ENCODE data around the gene DUSP2.
"Not testable (repeated sequence)": the region's sequence is repeated elsewhere in the genome, so short reads cannot be mapped to it uniquely, and the experiment has no call there.

DUSP2 gene

DNA sequence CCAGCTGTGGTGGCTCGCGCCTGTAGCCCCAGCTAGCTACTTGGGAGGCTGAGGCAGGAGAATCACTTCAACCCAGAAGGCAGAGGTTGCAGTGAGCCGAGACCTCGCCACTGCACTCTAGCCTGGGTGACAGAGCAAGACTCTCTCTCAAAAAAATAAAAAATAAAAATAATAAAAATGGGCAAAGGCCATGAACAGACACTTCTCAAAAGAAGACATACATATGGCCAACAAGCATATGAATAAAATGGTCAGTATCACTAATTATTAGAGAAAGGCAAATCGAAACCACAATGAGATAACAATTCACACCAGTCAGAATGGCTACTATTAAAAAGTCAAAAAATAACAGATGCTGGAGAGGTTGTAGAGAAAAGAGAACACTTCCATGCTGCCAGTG lies 15.1 kb upstream of the DUSP2 start:
- DNase-seq, result not testable (repeated sequence)

DNA sequence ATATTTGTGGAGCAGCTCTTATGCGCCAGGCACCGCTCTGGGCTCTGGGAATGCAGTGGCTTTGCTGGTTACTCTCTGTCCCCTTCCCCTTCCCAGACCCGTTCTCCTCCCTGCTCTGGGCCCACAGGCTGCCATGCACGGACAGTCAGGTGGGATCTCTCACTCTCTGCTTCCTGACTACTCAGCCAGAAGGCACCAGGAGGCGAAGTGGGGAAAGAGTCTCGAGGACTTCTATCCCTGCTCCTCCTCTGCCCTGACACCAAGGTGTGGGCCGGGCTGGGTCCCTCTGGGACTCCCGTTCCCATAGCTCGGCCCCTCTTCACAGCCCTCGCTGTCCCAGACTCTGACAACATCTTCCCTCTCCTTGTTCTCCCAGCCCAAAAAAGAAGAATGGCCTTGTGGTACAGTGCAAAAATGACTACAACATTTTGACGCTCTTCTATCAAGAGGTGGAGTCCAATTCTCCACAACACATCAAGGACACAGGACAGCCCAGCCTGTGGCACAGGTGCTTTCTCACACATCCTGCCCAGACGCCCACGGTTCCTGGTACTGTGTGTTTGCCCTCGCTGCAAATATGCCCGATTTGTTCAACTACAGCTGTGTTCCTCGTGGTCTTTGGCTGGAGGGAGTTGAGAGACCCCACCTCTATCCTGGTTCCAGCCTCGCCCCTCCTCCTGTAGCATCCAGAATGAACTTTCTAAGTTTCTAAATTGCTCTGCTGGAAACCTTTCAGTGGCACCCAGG lies 14.0 kb upstream of the DUSP2 start:
- no peak for DNase-seq

DNA sequence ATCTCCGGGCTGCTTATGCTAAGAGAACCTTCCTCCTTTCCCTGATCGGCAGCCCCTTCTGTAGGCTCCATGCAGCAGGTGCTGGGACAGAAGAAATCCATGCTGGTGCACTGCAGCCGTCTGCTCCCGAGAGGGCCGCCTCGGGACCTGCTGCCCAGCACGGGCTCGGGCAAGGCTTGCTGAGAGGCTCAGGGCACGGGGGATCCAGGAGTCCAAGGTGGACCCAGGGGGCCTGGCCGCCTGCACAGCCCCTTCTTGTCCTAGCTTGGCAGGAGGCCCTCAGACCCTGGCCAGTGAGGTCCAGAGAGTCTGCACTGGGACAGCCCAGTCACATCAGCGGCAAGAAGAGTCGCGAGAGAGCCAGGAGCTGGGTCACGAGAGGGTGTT lies 13.3 kb upstream of the DUSP2 start:
- no peak for DNase-seq

DNA sequence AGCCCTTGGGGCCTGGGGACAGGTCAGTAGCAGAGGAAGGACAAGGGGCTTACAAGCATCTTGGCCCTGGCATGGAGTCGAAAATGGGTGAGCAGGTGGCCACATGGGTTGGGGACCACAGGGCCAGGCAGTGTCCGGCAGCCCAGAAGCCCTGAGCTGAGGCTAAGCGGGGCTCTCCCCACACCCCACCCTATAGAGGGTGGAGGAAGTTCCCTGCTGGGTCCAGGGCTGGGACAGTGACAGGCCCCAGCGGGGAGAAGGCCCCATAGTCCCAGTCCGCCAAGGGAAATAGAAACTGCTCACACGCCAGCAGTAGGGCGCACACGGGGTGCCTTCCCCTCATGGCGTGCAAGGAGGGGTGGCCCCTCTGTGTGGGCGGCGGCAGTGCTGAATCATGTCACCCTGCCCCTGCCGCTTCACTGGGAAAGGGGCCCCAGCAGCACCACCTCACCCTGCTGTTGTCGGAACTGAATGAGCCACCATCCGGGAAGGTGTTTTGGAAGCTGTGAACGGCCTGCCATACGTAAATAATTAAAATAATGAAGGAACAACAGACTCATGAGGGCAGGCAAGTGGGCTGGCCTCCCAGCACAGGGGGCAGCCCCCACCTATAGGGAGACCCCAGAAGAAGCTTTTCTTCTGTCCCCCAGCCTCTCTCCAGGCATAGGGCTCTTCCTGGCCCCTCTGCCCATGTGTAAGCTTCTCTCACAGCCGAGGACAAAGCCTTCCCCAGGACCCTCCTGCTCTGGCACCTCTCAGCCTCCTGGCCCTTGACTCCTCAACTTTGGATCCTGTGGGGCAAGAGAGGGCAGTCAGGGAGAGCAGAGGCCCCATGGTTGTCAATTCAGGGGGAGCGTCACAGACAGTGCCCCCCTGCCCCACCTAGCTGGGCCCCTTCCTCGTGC lies 12.7 kb upstream of the DUSP2 start:
- DNase-seq, result no peak

DNA sequence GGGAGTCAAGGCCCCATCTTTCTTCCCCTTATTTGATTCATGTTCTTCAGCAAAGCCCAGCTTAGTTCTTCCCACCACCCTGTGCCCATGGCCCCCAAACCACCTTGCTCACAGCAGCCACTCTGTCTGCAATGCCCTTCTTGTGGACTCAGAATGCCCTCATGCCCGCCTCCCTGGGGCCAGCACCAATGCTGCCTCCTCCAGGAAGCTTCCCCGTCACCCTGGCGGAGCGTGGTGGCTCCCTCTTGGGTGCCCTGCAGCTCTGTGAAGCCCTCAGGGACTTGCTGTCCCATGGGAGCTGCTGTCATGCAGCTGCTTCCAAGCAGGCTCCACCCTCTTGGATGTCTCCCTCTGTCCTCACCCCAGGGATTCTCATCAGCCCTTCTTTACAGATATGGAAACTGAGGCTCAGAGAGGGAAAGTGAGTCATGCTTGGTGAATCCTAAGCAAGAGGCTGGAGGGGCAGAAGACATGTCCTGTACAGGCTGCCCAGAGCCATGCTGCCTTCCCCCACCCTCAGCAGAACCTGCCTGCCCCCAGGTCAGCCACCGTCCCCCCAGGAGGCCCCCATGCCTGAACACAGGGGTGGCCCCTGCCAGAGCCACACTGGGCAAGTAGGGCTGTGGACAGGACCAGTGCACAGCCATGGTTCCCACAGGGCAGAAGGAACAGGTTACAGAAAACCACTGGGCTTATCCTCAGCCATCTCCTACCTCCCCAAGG lies 11.8 kb upstream of the DUSP2 start:
- DNase-seq, result no peak

DNA sequence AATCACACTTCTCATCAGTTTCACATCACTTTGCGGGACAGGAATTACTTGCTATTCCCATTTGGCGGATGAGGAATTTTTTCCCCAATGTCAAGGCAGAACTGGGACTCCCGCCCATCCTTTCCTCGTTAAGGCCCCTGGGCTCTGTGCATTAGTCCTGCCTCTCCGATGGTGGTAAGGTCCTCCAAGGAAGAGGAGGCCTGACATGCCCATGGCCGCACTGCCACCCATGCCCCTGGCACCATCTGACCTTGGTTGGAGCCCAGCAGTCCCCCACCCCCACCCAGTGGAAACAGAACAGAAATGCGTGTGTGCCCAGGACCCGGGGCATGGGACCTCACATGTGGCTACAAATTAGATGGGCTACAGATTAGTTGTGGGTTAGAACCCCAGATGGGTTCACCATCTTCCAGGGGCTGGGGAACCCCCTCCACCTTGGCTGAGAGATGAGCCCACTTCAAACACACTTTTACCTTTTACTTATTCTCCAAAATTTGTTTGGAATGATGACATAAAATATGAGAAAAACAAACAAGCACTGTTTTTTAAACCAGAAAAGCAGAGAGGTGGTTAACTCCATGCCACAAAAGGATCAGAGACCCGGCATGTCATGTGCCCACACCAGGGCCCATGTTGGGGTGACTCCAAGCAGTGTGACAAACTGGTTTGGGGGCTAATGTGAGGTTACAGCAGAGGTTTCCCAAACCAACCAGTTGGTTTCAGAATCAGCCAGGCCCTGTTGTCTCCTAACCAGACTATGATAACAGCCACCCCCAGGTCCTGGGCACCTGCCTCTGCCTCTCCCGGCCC lies 11.0 kb upstream of the DUSP2 start:
- no peak for DNase-seq

DNA sequence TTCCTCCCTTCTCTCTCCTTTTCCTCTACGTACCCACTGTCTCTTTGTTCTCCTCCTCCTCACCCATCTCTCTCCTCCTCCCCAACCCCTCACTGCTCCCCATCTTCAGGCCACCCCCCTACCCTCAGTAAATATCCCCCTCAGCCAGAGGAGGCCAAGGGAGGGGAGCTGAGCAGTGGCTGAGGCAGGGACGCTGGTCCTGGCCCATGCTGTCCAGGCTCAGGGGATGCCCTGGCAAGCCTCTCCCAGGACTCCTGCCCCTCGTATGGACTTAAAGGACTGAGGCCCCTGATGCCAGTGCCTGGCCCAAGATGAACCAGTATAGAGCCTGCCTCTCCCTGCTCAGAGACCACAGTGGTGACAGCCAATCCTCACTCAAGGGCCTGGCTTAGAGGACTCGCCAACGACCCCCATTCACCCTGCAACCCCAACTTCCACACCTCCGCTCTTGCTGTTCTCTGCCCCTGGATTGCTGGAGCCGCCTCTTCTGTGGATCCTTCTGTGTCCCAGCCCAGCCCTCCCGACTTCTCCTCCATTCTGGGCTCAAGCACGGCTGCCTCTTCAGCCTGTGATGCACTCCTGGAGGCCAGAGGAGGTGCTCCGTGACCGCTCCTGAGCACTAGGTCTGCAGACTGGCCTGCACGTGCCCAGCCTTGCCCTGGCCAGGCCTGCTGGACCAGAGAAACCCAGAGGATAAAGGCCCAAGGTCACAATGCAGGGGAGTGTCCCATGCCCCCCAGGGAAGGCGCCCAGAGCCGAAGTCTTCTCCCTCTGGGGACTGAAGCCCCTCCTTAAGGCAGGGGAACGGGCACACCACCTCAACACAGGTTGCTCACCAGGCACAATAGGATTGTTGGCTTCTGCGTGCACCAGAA lies 9.5 kb upstream of the DUSP2 start:
- no peak for DNase-seq

DNA sequence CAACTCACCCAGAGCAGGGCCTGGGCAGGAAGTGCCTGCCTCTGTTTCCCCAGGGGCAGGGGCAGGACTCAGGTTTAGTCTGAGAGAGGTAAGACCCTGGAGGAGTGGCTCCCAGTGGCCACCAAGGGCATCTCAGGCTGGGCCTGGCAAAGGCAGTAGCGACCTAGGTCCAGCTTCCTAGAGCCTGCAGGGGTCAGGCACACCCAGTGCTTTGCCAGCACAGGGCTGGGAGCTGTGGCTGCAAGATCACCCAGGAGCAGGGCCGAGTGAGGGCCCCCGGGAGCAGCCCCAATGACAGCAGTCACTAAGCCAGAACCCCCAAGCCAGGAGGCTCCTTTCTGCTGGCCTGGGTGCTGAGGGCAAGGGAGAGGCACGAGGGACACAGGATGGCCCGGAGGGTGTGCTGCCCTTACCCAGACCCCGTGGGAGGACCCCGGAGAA lies 8.8 kb upstream of the DUSP2 start:
- no peak for DNase-seq

DNA sequence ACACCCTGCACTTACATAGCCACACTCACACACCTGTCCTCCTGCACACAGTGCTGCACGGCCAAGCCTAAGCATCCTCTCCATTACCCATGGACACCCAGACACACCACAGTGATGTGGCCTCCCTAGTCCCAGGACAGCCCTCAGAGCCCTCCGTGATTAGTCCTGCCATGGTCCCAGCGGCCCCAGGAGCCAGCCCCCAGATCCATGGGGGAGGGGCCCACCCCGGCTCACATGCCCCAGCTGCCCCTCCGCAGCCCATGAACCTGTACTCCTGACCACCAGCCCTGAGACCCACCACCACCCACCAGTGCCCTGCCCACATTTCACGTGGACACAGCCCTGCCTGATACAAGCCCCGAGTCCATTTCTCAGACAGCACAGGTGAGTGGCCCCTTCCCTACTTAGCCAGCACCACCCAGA lies 8.1 kb upstream of the DUSP2 start:
- DNase-seq, result no peak

DNA sequence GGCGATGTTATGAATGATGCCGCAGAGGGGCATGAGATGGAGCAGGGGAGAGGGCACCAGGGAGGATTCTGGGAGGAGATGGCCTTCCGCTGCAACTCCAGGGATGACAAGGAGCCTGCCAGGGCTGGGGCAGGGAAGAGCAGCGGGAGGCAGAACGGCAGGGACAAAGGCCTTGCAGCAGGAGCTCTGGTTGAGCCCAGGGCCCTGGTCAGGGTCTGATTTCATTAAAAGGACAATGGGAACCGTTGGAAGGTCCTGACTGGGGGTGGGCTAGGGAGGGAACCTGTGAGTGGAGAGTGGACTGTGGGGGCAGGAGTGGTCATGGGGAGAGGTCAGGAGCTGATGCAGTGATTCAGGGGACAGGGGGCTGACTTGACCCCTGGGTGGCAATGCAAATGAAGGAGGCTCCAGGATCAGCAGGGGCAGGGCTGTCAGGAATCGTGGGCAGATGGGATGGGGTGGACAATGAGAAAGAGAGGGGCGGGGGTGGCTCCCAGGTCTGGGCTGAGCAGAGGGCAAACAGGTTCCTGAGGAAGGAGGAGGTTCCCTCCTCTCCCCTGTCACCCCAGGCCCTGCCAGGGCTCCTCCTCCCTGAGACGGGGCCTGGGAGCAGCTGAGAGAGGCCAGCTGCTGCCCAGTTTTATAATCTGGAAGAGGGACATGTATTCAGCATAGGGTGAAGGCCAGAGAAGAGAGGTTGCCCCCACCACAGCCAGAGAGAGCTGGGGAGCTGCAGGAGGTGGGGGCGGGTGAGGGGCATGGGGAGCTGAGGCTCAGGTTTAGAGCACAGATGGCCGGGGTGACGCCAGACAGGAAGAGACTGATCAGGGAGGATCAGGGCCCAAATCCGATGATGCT lies 7.3 kb upstream of the DUSP2 start:
- DNase-seq, result no peak

DNA sequence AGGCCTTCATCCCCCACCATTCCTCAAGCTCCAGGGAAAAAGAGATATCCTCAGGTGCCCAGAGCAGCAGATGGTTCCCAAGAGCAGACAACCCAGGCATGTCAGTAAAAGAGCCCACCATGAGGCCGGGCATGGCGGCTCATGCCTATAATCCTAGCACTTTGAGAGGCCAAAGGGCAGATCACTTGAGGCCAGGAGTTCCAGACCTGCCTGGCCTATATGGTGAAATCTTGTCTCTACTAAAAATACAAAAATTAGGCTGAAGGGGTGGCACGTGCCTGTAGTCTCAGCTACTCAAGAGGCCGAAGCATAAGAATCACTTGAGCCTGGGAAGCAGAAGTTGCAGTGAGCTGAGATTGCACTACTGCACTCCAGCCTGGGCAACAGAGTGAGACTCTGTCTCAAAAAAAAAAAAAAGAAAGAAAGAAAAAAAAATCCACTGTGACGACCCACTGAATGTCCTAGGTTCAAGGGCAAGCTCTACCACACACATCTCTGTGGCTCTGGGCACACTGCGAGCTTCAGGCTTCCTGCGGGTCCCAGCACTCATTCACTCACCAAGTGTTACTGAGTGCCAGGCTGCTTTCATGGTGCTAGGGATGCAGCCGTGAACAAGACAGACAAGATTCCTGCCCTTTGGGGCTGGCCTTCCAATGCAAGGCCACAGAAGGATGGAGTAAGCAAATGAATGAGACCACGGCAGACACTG lies 6.5 kb upstream of the DUSP2 start:
- no peak for DNase-seq

DNA sequence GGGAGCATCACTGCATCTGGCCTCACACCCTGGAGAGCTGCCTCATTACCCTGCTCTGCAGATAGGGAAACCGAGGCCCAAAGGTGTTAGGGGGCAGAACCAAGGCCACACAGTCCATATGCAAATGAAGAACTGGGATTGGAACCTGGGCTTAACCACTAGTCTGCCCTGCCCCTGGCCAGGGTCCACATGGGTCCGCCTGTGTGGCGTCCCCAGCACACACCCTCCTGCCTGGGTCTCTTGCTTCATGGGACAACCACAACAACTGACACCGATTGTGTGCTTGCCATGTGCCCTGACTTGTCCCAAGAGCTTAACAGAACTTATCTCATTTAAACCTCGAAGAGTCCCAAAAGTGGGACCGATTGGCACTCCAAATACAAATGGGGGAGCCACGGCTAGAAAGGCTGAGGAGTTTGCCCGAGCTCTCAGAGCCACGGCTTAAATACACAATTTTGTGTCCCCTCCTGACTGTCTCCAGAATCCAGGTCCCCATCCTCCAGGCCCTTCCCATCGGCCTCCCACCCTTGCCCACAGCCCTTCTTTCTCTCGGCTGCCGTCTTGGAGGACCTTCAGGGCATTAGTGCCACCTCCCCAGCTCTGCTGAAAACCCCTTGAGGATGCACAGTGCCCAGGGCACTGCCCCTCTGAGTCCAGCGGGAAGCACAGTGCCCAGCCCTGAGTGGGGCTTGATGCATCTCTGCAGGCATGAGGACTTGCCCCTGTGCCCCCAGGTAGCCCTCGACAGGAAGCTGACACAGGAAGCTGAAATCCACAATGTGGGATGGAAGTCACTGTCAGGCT lies 5.8 kb upstream of the DUSP2 start:
- no peak for DNase-seq

DNA sequence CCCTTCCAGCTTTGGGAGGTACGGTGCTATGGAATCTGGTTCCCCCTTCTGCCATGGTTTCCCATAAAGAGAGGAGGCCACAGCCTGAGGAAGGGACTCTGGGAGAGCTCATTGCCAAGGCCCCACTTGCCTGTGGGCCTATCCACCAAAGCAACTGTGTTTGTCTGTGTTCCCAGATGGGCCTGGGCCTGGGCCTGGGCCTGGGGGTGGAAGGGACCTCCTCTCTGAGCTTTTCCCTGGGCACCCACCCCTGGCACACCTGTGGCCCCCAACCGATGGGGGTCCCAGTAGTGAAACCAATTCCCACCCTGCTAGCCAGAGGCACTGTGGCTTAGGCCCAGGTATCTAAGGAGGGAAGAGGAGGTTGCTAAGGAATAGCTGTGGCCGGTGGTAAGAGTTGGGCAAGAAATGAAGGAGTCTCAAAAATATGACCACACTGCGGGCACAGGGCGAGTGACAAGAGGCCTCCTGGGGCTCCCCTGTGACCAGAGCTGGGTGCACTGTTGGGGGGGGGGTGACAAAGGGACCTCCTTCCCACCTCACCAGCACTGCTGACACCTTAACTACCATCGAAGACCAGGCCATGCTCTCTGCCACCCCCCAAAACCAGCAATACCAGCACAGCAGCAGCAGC lies 4.9 kb upstream of the DUSP2 start:
- DNase-seq, result no peak

DNA sequence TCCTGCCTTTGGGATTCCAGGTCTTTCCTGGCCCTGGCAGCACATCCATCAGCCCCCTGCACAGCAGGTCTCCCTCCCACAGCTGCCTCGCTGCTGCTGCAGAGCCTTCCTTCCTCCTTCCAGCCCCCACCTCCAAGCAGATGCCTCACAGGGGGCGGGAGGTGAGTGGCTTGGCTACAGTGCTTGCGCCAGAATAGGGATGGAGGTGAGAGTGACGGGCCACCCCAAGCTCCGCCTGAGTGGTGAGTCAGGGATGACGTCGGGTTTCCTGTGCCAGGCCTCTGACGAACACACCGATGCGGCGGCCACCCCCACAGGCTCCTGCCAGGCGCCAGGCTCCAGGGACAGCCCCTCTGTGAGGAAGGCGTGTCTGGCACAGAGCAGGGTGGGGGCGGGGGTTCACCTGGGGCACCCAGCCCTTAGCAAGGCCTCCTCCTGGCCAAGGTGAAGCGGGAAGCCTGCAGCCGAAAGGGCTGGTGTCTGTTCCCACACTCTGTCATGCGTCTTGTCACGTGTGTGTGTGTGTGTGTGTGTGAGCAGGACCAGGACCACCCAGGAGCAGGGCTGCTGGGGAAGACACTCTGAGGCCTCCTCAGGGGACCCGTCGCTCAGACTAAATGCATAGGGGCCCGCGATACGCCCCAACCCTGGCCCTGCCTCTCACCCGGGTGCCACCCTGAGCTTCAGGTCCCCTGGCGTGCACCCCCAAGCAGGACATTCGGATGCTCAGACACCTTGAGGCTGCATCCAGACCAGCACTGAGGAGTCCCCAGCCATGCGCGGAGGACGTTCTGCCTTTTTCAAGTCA lies 3.4 kb upstream of the DUSP2 start:
- DNase-seq, result peak; percentile 67

DNA sequence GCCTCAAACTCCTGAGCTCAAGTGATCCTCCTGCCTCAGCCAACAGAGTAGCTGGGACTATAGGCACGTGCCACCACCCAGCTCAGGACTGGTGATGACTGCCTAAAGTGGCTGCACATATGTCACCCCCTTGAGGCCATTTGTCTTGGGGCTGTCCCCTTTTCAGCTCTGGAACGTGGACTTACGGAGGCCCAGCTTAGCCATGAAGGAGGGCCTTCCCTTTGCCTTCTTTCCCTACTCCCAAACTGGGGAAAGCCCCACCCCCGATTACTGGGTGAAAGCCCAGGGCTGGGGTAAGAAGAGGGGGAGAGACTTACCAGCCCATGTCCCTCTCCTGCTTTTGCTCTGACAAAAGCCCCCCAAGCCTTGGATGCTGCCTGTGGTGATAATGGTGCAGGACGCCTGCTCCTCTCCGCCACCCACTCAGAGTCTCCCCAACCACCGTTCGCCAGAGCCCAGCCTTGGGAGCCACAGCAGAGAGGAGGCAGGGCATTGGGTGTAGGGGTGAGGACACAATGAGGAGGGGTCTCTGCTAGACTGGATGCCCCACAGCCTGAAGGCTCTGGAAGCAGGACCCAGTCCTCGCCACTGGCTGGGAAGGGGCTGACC lies 2.5 kb upstream of the DUSP2 start:
- no peak for DNase-seq

DNA sequence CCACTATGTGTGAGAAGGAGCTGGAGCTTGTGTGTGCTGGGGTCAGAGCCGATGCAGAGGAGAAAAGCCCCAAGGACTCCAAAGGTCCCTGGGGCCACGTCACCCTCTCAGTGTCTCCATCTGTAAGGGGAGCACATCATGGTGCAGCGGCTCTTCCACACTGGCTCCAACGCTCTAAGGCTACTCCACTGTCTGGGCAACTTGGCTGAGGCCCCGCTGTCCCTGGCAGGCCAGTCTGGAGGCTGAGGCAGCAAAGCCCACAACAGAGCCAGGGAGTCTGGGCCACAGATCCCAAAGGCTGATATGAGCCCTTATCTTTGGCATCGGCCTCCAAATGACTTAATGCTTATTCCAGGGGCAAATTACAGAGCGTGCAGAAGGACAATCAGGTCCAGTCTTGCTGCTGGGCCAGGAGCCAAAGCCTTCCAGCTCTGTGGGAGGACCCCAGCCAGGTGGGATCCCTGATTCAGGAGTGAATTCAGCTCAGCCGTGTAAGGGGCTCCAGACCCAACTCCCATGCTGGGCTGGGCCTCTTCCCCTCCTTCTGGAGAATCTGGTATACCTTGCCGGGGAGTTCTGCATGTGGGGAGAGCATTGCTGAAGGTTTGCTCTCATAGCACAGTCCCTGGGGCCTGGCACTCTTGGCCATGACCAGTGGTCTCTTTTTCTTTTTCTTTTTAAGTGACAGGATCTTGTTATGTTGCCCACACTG lies 1.8 kb upstream of the DUSP2 start:
- DNase-seq, result no peak

All from NCI-H146 (cell line).